Fibroblast of lung (primary cell): ENCODE data around the gene ZNF860.

Experiments used
- CTCF ChIP-seq, 2 donors: IDR thresholded peaks in 1 of 2; conservative IDR thresholded peaks in 1 of 2; 1 replicate in 1 of 2; 2 replicates in 1 of 2; pipeline ENCODE4 v1.5.1; 2011 to 2012; ENCODE audit warnings: low read length in 2 of 2, control low read depth in 1 of 2, inconsistent platforms in 1 of 2, low read depth in 1 of 2, mild to moderate bottlenecking in 1 of 2
- EZH2 ChIP-seq: IDR thresholded peaks from 2 replicates; pipeline ENCODE4 v1.5.1; 2012; ENCODE audit warnings: low read length, control low read depth, mild to moderate bottlenecking; ENCODE audit errors: missing control alignments

- no peak for TF ChIP-seq CTCF (conservative IDR thresholded peaks at IDR 0.05 in 1 of 2, IDR thresholded peaks at IDR 0.05 in 1 of 2; ENCODE audit: low read depth in 1 of 2, low read length in 2 of 2)
- no peak for TF ChIP-seq EZH2
Observed at GRCh38 chr3:32026593-32026992, 45.0 kb downstream of the ZNF860 start.
